ENCODE measurements around the gene CARM1. TPM values are rescaled to one million over a fixed set of nuclear protein-coding genes. Genes with fewer than 3 reads are reported as not detected.
"Not testable (repeated sequence)": the region's sequence is repeated elsewhere in the genome, so short reads cannot be mapped to it uniquely, and the experiment has no call there.

The CARM1 gene
- total RNA-seq, 1 donor from 2014 or later: 34.4 TPM

DNA sequence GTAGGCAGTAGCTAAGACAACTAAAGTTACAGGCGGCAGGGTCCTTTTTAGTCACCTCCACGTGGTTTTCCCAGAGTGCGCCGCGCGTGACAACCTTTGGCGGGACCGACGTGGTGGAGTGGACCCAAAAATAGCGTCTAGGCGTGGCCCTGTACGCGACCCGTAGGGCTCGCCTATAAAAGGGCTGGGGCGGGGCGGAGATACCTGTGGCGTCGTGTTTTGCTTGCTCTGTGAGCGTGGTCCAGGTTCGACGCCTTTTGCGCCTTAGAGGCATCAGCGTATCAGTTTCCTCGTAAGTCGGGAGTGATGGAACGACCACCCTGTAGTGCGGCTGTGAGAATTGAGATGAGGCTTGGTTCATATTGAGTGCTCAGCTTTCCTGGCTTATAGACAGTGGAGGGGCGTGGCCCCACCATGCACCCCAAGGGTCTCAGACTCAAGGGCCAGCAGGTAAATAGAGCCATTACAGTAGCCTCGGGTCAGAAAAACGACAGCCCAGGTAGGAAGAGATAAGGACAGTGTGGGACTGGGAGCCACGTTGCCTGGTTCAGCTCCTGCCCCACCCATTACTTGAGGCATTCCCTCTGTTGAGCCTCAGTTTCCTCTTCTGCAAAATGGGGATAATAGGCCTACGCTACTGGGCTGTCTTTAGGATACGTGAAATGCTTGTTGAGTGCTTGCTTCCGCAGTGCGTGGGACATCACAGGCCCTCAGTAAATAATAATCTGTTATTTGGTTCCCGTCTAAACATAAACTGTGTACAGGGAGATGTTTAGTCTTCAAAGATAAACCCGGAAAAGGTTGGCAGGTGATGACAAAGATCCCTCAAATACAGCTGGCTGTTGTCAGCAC, 34.6 kb upstream of the CARM1 start:
- Mint-ChIP-seq H3K27ac (peak overlapping the region; percentile 100), H3K27me3 (ENCODE audit: insufficient read depth, low read depth) (peaks cover 11% of the 10 kb centered on the region), H3K9me3 (peaks cover 2% of the 10 kb centered on the region), H3K4me3 (peak overlapping the region; percentile 91), H3K4me1 (peaks cover 14% of the 10 kb centered on the region), H3K36me3 (peaks cover 10% of the 10 kb centered on the region)
- H3F3A ChIP-seq (ENCODE audit: low read depth): peaks cover 34% of the 10 kb centered on the region
- H3K4me1 ChIP-seq: no peaks in the 10 kb centered on the region
- no peaks in the 10 kb centered on the region for H3K79me2 ChIP-seq (ENCODE audit: low read depth)
- H4K20me1 ChIP-seq (ENCODE audit: low read depth): no peaks in the 10 kb centered on the region
- peak overlapping the region; percentile 77 for H3K4me2 ChIP-seq
- peak overlapping the region; percentile 91 for H3K27ac ChIP-seq
- peak overlapping the region; percentile 61 for H3K9ac ChIP-seq
- peak overlapping the region; percentile 64 for H3K4me3 ChIP-seq
- TF ChIP-seq EZH2 (IDR thresholded peaks at IDR 0.05): no peak
- TF ChIP-seq EZH2phosphoT487 (IDR thresholded peaks at IDR 0.05): no peak
- TF ChIP-seq, protein P1, sequence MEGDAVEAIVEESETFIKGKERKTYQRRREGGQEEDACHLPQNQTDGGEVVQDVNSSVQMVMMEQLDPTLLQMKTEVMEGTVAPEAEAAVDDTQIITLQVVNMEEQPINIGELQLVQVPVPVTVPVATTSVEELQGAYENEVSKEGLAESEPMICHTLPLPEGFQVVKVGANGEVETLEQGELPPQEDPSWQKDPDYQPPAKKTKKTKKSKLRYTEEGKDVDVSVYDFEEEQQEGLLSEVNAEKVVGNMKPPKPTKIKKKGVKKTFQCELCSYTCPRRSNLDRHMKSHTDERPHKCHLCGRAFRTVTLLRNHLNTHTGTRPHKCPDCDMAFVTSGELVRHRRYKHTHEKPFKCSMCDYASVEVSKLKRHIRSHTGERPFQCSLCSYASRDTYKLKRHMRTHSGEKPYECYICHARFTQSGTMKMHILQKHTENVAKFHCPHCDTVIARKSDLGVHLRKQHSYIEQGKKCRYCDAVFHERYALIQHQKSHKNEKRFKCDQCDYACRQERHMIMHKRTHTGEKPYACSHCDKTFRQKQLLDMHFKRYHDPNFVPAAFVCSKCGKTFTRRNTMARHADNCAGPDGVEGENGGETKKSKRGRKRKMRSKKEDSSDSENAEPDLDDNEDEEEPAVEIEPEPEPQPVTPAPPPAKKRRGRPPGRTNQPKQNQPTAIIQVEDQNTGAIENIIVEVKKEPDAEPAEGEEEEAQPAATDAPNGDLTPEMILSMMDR (IDR thresholded peaks at IDR 0.05): no peak
- DNase-seq (ENCODE audit: low spot score): no peak
- no peaks in the 10 kb centered on the region for H3K36me3 ChIP-seq
- no peaks in the 10 kb centered on the region for H3K27me3 ChIP-seq
- H3K9me3 ChIP-seq (ENCODE audit: low read depth): no peaks in the 10 kb centered on the region
- peak overlapping the region; percentile 96 for H2AFZ ChIP-seq (replicated peaks)

DNA sequence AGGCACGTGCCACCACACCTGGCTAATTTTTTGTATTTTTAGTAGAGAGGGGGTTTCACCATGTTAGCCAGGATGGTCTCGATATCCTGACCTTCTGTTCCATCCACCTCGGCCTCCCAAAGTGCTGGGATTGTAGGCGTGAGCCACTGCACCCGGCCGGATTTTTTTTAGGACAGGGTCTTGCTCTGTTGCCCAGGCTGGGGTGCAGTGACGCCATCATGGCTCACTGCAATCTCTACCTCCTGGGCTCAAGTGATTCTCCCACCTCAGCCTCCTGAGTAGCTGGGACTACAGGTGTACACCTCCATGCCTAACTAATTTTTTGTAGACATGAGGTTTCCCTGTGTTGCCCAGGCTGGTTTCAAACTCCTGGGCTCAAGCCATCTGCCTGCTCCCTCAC, 33.7 kb upstream of the CARM1 start:
- H3K27me3 ChIP-seq; H3K4me2 ChIP-seq; H3K9ac ChIP-seq; H3K27me3 Mint-ChIP-seq (ENCODE audit: insufficient read depth, low read depth); H3K9me3 ChIP-seq (ENCODE audit: low read depth); H3K36me3 ChIP-seq; DNase-seq (ENCODE audit: low spot score); H3K9me3 Mint-ChIP-seq; H3K79me2 ChIP-seq (ENCODE audit: low read depth); H3K27ac Mint-ChIP-seq; H3K4me3 Mint-ChIP-seq; H4K20me1 ChIP-seq (ENCODE audit: low read depth); H2AFZ ChIP-seq (replicated peaks); H3K36me3 Mint-ChIP-seq; H3K4me1 ChIP-seq; H3K4me3 ChIP-seq; H3K27ac ChIP-seq: not testable (repeated sequence)
- peaks cover 31% of the 10 kb centered on the region for H3F3A ChIP-seq (ENCODE audit: low read depth)
- peaks cover 14% of the 10 kb centered on the region for H3K4me1 Mint-ChIP-seq

GRCh38 chr19:10838377-10838776, 33.0 kb upstream of the CARM1 start:
- no peak for DNase-seq (ENCODE audit: low spot score)
- H3K4me2 ChIP-seq: no peak overlapping the region
- peak overlapping the region; percentile 86 for H3K27ac Mint-ChIP-seq

More at GRCh38 chr19:10838377-10838776, 33.0 kb upstream of the CARM1 start:
- Histone ChIP-seq H3K27ac (no peak overlapping the region), H2AFZ (replicated peaks) (no peak overlapping the region), H3K4me1 (no peaks in the 10 kb centered on the region), H3K36me3 (no peaks in the 10 kb centered on the region), H4K20me1 (ENCODE audit: low read depth) (no peaks in the 10 kb centered on the region), H3K9me3 (ENCODE audit: low read depth) (no peaks in the 10 kb centered on the region), H3F3A (ENCODE audit: low read depth) (peaks cover 26% of the 10 kb centered on the region), H3K79me2 (ENCODE audit: low read depth) (no peaks in the 10 kb centered on the region), H3K4me3 (no peak overlapping the region), H3K9ac (no peak overlapping the region), H3K27me3 (no peaks in the 10 kb centered on the region)
- H3K27me3 Mint-ChIP-seq (ENCODE audit: insufficient read depth, low read depth): peaks cover 4% of the 10 kb centered on the region
- H3K4me3 Mint-ChIP-seq: no peak overlapping the region
- peaks cover 14% of the 10 kb centered on the region for H3K4me1 Mint-ChIP-seq
- H3K36me3 Mint-ChIP-seq: peaks cover 5% of the 10 kb centered on the region
- TF ChIP-seq, protein P1 (IDR thresholded peaks at IDR 0.05): no peak
- TF ChIP-seq EZH2 (IDR thresholded peaks at IDR 0.05) (no peak), EZH2phosphoT487 (IDR thresholded peaks at IDR 0.05) (no peak)
- H3K9me3 Mint-ChIP-seq: peaks cover 2% of the 10 kb centered on the region
